Spleen (tissue), 7 donors: ENCODE data around the gene ITFG1.

Experiments
- POLR2A ChIP-seq, 3 donors: fragments of 450-650 bp; IDR thresholded peaks; one replicate each; pipeline ENCODE4 v1.5.1; 2017; ENCODE audit warnings: antibody characterized with exemption in 3 of 3, mild to moderate bottlenecking in 1 of 3
- POLR2AphosphoS5 ChIP-seq, 3 donors: sonication (generic); formaldehyde crosslinking; IDR thresholded peaks; one replicate each; pipeline ENCODE4 v1.5.1; 2017; ENCODE audit warnings: antibody characterized with exemption in 3 of 3
- TF ChIP-seq, protein P1 (sequence below), 11 experiments: fragments of 200-600 bp in 7 of 11; fragments of 450-650 bp in 4 of 11; sonication (generic) in 4 of 11; IDR thresholded peaks in 8 of 11; conservative IDR thresholded peaks in 3 of 11; 1 replicate in 7 of 11; 2 replicates in 4 of 11; pipeline versions ENCODE4 v1.4.0 to v1.8.0; 2016 to 2021; ENCODE audit warnings: antibody characterized with exemption in 11 of 11, inconsistent platforms in 4 of 11, mild to moderate bottlenecking in 1 of 11
- donor health status: DM: no; HTN: no; CAD: no; lungs with moderate emphysema.
- donor health status: DM: no; HTN: no; CAD: no.
- donor health status: DM: no; HTN: no; CAD: no.

GRCh38 chr16:47230296-47230695 is 230.6 kb downstream of the ITFG1 start:
- TF ChIP-seq, protein P1, sequence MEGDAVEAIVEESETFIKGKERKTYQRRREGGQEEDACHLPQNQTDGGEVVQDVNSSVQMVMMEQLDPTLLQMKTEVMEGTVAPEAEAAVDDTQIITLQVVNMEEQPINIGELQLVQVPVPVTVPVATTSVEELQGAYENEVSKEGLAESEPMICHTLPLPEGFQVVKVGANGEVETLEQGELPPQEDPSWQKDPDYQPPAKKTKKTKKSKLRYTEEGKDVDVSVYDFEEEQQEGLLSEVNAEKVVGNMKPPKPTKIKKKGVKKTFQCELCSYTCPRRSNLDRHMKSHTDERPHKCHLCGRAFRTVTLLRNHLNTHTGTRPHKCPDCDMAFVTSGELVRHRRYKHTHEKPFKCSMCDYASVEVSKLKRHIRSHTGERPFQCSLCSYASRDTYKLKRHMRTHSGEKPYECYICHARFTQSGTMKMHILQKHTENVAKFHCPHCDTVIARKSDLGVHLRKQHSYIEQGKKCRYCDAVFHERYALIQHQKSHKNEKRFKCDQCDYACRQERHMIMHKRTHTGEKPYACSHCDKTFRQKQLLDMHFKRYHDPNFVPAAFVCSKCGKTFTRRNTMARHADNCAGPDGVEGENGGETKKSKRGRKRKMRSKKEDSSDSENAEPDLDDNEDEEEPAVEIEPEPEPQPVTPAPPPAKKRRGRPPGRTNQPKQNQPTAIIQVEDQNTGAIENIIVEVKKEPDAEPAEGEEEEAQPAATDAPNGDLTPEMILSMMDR (IDR thresholded peaks at IDR 0.05 in 8 of 11, conservative IDR thresholded peaks at IDR 0.05 in 3 of 11) = no peak
- TF ChIP-seq POLR2AphosphoS5 (IDR thresholded peaks at IDR 0.05) (no peak), POLR2A (IDR thresholded peaks at IDR 0.05) (no peak)
